HG03575 (cell line): ENCODE data around the gene ACSL3.

Experiments
- ATAC-seq: cut with Tn5 transposase; IDR thresholded peaks from one replicate; pipeline ENCODE4 v1.9.1; 2021; ENCODE audit not compliant: unreplicated experiment, insufficient number of reproducible peaks, low FRiP score; ENCODE audit errors: extremely low read depth

Gene ACSL3

DNA sequence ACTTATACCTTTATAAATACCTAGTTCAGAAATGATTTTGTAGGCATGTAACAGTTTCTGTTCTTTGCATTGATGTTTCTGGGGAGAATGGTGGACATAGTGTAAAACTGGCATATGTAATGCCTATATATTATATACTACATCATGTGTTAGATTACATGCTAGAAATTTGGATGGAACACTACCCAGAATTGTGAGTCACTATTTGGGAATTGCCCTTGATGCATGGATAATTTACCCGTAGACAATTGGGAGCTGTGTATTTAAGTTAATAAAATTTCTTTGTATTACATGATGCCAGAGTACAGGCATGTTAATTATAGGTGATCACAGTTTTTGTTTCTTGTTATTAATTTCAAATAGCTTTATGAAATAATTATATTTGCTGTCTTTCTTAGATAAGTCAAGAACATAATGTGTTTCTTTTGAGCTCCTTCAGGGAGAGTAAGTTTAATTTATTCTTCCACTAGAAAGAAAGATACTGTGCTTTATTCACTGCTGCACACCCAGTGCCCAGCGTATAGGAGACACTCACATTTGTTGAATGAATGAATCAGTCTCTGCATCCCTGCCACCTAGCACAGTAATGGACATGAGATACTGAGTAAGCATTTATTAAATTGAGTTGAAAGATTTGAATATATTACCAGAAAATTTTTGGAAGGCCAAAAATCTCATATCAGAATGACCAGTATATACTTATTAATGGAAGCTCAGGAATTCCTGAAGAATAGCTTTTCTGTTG is 16.9 kb downstream of the ACSL3 start:
- no peak for ATAC-seq

DNA sequence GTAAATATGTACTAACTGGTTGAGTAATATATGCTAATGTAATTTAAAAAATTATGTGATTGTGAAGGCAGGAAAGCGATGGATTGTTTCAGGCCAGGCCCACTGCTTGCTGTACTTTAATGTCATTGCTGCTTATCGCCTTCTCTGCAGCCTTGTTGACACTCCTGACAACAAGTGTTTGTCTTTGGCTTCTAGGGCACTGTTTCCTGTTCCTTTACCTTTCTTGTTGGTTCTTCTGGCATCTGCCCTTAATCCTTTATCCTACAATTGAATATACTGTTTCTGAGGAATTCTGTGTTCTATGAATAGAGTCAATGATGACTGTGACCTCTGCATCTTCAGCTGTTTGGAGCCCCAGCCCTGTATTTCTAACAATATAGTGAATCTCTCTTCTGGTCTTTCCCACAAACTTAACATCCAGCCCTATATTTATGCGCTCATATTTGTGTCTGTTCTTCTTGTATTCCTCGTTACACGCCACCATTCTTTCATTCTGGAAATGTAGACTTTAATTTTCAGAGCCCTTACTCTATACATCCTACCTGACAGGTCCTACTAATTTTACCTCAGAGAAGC is 17.6 kb downstream of the ACSL3 start:
- no peak for ATAC-seq

- ATAC-seq: no peak
Measured at GRCh38 chr2:222878877-222879603, 18.2 kb downstream of the ACSL3 start.

GRCh38 chr2:222879604-222879933 is 18.7 kb downstream of the ACSL3 start:
- no peak for ATAC-seq

- no peak for ATAC-seq
Measured at GRCh38 chr2:222882484-222882928, 21.7 kb downstream of the ACSL3 start.

- ATAC-seq: no peak
Measured at GRCh38 chr2:222883420-222883819, 22.6 kb downstream of the ACSL3 start.

DNA sequence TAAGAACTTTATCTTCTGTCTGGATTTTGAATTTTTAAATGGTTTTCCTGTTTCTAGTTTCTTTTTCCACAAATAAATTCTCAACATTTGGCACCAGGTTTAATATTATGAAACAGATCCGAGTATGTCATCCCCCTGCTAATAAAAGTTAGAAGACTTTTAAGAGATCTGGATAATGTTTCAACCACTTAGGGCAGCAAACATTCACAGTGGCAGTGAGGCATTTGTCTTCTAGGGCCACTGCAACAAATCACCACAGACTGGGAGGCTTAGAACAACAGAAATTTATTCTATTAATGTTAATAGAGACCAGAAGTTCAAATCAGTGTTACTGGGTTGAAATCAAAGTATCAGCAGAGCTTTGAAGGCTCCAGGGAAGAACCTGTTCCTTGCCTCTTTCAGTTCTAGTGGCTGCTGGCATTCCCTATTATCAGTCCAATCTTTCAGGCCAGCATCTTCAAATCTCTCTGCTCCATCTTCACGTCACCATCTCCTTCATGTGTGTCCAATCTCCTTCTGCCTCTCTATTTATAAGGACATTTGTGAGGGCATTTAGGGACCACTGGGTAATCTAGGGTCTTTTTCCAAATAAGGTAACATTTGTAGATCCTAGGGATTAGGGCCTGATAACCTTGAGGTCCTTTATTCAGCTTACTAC is 23.4 kb downstream of the ACSL3 start:
- no peak for ATAC-seq

DNA sequence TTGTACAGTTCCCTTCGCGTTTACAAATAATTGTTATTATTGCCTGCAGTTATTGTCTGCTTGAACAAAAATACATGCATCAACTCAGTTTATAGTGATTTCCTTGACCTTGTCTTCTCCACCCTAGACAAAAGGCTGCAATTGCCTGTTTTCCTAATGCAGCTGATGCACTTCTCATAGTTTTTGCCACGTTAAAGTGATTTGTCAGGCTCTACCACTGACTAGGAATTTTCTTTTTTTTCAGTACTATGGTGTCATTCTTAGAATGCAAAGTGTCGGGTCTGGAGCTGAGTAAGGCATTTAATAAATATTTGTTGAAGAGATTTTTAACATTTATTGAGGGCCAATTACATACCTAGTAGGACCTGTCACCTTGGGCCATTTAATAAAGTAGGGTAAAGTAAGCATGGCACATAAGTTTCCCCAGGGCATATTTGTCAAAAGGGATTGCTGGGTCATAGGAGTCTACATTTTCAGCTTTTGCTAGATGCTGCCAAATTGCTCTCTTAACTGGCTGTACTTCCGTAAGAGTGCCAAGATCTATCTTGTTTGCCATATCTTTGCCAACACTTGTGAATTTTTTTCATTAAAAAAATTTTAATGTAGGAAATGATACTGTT is 24.1 kb downstream of the ACSL3 start:
- no peak for ATAC-seq

GRCh38 chr2:222887124-222887523 is 26.3 kb downstream of the ACSL3 start:
- no peak for ATAC-seq

- ATAC-seq: no peak
Measured at GRCh38 chr2:222888716-222889115, 27.9 kb downstream of the ACSL3 start.

GRCh38 chr2:222891890-222892289 is 31.1 kb downstream of the ACSL3 start:
- ATAC-seq: no peak

DNA sequence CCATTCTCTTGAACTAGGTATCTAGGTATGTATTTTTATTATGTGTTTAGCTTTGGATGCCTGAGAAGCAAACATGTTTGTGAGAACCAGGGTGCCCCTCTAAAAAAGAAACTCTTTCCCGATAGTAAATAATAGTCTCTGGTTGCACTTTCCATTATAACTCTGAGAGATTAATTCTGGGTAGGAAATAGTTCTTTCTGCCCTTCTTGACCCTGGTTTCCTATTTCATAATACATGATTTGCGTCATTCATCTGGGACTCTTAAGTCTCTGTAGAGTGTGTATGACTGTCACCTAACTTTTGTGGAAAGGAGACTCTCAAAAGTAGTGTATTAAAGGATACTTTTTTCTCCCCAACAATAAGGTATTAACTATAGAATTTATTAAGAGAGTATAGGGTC is 31.5 kb downstream of the ACSL3 start:
- ATAC-seq: no peak

GRCh38 chr2:222892761-222893160 is 31.9 kb downstream of the ACSL3 start:
- ATAC-seq: no peak

DNA sequence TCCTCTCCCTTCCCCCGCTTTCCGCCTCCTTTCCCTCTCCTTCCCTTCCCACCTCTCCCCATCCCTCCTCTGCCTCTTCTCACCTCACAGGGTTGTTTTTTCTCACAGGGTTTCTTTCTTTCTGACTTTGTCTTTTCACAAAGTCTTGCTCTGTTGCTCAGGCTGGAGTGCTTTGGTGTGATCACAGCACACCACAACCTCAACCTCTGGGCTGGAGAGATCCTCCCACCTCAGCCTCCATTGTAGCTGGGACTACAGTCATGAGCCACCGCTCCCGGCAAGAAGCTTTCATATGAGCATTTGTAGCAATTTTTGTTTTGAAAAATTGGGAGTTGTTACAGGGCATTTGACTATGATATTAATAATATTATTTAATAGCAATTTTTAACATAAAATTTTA is 32.9 kb downstream of the ACSL3 start:
- no peak for ATAC-seq

DNA sequence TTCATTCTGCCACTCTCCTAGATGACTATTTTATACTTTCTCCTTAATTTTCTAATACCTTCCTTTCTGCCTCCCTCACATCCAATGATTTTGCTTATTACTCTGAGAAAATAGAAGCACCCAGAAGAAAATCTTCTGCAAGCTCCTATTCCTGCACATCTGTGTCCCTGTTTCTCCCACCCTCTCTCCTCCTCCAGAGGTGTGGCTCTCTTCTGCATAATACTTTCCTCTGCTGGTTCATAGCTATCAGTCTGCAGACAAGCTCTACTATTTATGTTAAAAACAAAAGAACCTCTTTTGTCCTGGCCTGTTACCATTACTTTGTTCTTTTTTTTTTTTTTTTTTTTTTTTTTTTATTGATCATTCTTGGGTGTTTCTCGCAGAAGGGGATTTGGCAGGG is 34.3 kb downstream of the ACSL3 start:
- ATAC-seq: no peak

DNA sequence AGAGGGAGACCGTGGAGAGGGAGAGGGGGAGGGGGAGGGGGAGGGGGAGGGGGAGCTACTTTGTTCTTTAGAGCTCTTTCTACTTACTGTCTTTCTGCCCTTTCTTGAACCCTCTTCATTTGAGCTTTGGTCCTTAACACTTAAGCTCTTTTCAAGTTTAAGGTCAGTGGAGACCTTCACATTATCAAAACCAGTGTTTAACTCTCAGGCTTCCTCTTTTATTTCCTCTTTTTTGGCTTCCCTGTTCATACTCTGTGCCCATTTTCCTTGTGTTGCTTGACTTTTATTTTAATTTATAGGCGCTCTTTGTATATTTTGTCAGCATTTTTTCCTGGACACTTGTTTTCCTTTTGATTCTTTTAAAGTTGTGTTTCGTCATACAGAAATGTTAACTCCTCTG is 37.1 kb downstream of the ACSL3 start:
- ATAC-seq: no peak

- no peak for ATAC-seq
Measured at GRCh38 chr2:222899413-222900181, 38.8 kb downstream of the ACSL3 start.

DNA sequence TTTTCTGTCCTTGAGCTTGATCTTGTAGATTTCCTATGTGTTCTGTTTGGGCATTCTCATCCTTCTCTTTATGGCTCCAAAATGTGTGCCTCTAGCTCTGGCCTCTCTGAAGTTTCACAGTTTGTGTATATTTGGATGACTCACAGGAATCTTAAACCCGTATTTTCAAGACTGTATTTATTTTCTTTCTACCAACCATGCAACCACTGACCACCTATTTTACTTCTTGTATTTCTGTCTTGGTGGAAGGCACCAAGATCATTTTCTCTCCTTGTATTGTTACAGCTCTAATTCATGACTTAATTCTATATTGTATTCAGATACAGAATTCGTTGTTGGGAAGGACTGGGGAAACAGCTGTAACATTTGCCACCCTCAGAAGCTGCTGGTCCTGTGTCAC is 39.5 kb downstream of the ACSL3 start:
- ATAC-seq: no peak

DNA sequence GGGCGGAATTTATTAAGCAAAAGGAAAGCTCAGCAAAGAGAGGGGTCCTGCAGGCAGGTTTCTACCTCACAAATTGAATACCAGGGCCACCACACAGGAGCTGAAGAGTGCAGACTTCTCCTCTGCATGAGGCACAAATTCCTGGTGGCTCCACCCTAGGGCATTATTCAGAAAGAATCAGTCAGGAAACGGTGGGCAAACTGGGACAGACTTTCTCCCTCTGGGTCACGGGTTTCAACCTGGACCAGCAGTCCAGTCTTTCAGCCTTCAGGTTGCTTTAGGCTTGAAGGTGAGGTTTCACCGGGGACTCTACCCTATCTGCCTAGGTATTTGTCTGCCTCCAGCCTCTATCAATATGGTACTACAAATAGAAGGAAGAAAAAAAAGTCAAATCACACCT is 41.8 kb downstream of the ACSL3 start:
- no peak for ATAC-seq
